Non-pigmented ciliary epithelial cell (primary cell): ENCODE data around the gene CCDC157.

Source experiments
- DNase-seq: peaks from one replicate; pipeline ENCODE4 v3.0.0-alpha.2; 2010; ENCODE audit warnings: low read depth

CCDC157 gene

DNA sequence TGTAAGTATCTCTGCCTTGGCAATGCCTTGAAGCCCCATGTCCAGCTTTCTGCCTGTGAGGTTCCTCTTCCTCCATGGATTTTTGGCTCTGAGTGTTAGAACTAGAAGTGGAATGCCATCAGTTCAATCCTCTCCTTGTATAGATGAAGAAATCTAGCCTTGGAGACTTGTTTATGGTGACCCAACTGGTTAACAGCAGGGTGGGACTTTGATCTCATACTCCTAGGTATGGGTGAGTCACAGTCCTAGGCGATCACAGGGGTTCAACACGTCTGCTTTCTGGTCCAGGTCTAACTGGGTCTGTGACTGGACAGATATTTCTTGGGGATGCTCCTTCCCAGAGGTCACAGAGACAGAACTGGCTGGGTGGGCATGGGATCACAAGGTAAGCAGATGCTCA lies 59.6 kb downstream of the CCDC157 start:
- no peak for DNase-seq

DNA sequence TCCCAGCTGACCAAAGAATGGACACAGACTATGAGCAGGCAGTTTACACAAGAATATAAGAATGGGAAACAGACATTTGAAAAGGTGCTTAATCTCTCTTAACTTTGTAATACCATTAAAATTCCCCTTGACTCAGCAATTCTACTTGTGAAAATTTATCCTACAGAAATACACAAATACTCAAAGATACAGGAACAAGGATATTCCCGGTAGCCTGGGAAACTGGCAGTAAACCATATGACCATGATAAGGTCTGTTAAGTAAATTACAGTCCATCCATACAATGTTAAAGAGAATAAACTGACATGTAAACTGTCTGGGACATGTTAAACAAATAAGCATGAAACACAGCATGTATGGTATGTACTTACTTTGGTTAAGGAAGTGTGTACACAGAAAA lies 60.0 kb downstream of the CCDC157 start:
- DNase-seq: no peak

DNA sequence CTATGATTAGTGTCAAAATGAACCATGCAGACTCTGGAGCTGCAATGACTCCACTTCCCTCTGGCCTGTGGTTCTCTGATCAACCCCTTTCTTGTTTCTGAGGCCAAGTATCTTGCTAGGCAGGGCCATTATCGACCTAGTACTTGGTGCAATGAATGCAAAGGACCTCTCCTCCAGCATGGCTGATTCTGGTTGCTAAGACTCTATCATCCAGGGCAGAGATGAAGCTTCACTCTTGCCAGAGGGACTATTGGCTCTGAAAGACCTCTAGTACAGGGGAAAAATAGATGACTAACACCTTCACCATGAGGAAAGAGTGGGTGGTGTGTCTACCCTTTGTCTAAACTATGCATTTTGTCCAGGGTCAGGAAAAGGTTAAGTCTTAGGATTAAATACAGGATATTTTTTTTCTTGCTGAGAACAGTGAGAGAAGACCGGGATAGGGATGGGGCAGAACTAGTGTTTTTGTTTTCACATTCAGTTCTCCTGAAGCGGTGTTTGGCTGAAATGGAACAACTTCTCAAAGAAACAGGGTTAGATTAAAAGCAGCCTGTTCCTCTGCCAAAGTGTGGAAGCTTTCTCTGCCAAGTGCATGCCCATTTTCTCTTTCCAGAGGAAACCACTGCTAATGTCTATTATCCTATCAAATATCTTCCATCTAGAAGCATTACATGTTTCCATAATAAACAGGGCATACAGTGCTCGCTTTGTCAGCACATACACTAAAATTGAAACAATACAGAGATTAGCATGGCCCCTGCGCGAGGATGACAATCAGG lies 63.7 kb downstream of the CCDC157 start:
- DNase-seq: peak; percentile 94

DNA sequence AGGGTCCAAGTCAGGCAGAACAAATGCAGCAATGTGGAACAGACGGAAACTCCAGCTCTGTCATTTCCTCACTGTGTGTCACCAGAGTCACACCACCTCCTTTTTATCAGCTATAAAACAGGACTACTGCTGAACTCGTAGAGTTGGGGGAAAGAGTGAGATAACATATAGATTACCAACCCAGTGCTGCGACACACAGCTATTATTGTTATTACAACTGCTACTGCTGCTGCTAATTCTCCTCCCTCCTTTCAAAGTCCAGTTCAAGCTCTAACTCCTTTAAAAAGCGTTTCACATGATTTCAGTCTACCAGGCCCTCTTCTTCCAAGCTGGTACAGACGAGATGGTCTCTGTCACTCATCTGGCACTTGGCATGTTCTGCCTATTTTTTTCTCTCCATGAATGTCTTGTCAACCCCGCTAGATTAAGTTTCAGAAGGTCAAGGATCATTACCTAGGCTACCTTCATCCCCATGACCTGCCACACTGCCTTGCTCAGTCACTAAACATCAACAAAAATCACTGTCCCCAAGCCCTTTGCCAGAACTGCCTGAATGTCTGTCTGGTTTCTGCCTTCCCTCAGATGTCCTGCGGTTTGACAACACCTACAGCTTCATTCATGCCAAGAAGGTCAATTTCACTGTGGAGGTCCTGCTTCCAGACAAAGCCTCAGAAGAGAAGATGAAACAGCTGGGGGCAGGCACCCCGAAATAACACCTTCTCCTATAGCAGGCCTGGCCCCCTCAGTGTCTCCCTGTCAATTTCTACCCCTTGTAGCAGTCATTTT lies 65.1 kb downstream of the CCDC157 start:
- DNase-seq: no peak

DNA sequence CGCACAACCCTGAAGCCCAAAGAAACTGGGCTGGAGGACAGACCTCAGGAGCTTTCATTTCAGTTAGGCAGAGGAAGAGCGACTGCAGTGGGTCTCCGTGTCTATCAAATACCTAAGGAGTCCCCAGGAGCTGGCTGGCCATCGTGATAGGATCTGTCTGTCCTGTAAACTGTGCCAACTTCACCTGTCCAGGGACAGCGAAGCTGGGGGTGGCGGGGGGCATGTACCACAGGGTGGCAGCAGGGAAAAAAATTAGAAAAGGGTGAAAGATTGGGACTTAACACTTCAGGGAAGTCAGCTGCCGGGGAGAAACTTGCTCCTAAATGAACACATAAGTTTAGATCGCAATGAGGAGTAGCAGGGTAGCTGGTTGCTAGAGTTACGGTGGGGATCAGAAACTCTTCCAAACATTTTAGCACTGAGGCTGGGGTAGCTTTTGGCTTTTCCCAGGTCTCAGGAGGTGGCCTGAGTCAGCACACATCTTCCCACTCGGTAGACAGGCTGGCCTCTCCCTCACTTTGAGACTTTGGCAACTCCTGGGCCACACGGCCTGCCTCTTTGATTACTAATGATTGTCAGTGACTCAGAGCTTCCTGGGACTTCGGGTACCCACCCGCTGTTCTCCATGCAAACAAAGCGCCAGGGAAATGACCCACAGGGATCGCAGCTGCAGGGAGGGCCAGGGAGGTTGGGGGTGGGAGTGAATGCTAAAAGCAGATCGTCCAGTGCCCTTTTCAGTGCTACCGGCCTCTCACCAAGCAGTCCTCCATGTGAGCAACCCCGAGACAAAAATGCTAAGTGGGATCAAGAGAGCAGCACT lies 65.9 kb downstream of the CCDC157 start:
- DNase-seq: peak; percentile 89

DNA sequence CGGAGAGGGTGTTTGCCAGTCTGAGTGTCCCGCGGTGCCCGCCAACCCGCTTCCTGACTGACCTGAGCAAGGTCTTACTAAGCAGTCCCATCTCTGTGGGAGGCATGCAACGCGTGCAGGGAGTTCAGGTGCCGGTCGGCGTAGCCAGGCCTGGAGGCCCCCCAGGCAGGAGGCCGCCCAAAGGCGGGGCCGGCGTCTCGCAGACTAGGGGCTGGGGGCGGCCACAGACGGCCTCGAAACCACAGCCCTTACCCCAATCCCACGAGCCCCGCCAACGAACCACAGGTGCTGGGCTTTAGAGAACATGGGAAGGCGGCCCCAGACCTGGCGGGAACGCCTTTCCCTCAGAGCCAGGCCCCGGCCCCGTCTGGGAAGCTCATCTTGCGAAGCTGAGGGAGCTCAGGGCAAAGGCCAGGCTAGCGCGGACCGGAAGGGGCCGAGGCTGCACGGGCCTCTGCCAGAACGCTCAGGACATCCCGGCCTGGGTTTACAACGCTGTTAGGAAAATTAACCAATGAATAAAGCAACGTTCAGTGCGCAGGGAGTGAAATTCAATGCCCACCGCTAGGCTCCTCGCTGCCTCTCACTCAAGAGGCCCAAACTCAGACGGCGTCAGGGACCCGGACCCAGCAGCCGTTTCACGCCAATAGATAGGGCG lies 66.6 kb downstream of the CCDC157 start:
- no peak for DNase-seq

DNA sequence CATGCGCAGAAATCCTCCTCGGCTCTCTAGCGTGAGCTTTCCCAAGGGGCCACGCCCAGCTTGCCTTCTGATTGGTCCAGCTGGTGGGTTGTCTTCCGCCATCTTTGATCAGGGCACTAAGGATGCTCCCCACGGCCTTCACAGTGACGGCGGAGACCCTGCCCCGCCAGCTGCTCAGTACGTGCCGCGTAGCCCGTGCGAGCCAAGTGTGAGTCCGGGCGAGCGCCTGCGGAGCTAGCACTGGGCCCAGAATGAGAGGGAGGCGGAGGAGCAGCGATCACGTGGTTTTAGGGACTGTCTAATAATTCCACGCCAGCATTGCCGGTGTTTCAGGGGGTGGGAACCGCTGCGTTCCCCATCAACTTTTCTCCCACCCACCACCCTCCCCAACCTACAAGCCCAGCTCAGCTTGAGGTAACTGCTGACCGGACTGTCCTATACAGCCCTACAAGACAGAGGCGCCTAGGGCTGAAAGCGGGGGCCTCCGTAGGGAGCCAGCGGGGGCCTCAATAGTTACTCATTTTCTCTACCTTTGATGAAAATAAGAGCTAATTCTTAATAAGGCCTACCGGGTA lies 67.2 kb downstream of the CCDC157 start:
- DNase-seq: peak; percentile 97

DNA sequence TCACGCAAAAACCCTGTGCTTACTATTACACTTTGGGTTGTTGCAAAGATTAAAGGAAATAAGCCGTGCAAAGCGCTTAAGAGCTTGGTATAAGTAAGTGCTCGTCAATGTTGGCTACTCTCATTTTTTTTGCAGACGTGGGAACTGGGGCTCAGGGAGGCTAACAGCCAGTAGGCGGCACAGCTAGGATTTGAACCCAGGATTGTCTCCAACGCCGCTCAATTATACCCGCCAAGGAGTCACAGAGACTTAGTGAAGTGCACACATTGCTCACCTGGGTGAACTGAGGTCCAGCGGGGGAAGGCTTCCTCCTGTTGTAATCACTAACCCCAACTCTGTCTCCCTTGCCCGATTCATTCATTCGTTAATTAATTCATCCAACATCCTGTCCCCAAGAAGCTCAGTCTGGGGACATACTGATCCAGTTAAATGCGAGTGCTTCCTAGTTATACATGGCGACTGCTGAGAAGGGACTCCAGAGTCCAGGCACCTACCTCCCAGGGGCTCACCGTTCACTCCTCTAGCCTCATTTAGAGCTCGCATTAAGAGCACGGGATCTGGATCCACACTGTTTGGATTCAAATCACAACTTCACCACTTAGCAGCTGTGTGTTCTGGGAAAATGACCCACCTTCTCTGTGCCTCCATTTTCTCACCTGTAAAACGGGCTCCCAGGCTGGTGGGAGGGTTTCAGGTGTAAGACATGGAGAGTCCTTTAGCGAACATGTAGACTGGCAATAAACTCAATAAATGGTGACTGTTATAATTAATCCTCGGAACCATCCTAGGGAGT lies 67.9 kb downstream of the CCDC157 start:
- DNase-seq: no peak

DNA sequence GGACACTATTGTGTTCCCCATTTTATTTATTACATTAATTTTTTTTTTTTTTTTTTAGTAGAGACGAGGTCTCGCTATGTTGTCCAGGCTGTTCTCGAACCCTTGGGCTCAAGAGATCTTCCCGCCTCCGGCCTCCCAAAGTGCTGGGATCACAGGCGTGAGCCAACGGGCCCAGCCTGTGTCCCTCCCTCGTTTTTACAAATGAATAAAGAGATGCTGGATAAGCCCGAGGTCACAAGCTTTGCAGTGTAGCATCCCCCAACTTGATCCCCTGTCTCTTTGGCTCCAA lies 68.5 kb downstream of the CCDC157 start:
- DNase-seq: no peak

DNA sequence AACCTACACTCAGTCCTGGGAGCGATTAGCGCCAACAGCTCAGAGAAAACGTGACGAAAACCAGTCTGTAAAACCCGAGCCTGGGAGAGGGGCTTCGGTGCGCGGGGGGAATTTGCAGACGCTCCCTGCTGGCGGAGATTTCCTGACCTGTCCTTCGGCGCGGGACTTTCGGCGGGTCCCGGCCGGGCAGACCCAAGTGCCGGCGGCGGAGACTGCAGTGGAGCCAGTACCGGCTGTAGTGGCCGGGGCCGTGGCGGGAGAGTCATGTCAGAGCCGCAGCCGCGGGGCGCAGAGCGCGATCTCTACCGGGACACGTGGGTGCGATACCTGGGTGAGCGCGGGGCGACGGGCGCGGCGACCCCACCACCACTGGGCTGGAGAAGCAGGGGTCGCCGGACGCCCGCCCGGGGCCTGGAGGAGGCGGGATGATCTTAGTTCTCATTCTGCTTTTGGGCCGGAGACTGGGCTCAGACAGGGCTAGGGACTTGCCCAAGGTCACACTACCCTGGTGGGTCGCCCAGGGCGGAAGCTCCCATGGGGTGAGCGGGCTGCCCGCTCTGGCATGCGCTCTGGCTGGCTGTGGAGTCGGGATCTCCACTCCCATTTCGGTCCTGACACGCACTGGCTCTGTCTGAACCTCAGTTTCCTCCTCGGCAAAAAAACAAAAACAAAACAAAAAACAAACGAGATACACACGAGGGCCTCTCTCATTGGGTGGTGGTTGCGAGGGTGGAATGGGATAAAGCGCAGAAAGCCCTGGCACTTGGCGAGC lies 69.0 kb downstream of the CCDC157 start, which contains the start of gene MTFP1:
Gene MTFP1, plus strand, starts transcription at position 153 of the 772 bp plus-strand sequence. Its CDS starts 112 bp downstream, at position 265.
- DNase-seq: no peak
